Loucy (cell line): Measurements from ENCODE around the gene TAP1.

Source experiments
- EZH2phosphoT487 ChIP-seq: fragments of 200-600 bp; IDR thresholded peaks from 2 replicates; pipeline ENCODE4 v1.6.1; 2018; ENCODE audit warnings: antibody characterized with exemption, mild to moderate bottlenecking, moderate library complexity, borderline replicate concordance
- TF ChIP-seq, protein P1 (sequence below): fragments of 200-600 bp; sonication (generic); conservative IDR thresholded peaks from 2 replicates; pipeline ENCODE4 v1.5.1; 2014; ENCODE audit warnings: mild to moderate bottlenecking, antibody characterized with exemption, low read length

DNA sequence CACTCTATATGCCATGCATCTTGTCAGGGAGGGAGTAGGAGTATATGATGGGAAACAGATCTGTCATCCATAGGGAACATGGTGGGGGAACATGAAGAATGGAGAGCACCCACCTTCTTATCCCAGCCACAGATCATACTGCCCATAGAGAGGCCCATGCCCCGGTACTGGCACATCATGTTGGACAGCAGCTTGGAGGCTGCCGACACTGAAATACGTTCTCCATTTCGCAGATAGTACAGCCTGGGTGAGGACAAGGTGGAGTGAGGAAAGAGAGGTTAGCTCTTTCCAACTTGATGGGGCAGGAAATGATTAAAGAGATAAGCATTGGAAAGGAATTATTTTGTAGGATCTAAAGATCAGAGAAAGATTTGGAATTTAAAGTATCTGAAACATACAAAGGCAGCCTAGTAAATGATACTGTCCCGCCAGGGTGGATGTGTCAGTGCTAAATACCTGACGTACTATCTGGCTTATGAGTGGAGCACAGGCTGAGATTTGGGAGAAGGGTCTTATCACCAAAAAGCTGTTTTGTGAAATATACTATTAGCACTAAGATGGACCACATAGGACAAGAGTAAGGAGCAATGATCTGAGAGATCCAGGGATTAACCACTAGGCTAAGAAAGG, 11.4 kb downstream of the TAP1 start:
- TF ChIP-seq, protein P1, sequence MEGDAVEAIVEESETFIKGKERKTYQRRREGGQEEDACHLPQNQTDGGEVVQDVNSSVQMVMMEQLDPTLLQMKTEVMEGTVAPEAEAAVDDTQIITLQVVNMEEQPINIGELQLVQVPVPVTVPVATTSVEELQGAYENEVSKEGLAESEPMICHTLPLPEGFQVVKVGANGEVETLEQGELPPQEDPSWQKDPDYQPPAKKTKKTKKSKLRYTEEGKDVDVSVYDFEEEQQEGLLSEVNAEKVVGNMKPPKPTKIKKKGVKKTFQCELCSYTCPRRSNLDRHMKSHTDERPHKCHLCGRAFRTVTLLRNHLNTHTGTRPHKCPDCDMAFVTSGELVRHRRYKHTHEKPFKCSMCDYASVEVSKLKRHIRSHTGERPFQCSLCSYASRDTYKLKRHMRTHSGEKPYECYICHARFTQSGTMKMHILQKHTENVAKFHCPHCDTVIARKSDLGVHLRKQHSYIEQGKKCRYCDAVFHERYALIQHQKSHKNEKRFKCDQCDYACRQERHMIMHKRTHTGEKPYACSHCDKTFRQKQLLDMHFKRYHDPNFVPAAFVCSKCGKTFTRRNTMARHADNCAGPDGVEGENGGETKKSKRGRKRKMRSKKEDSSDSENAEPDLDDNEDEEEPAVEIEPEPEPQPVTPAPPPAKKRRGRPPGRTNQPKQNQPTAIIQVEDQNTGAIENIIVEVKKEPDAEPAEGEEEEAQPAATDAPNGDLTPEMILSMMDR = no peak
- TF ChIP-seq EZH2phosphoT487 = no peak
